ENCODE data around the gene CAND2. TPM values are rescaled to one million over a fixed set of nuclear protein-coding genes. Genes with fewer than 3 reads are reported as not detected.

Gene CAND2
- total and polyA plus RNA-seq, 2 of the 8 experiments (the other 6 are each of a cell fraction or from before 2014, with no cell fraction given), result 8.7 TPM

DNA sequence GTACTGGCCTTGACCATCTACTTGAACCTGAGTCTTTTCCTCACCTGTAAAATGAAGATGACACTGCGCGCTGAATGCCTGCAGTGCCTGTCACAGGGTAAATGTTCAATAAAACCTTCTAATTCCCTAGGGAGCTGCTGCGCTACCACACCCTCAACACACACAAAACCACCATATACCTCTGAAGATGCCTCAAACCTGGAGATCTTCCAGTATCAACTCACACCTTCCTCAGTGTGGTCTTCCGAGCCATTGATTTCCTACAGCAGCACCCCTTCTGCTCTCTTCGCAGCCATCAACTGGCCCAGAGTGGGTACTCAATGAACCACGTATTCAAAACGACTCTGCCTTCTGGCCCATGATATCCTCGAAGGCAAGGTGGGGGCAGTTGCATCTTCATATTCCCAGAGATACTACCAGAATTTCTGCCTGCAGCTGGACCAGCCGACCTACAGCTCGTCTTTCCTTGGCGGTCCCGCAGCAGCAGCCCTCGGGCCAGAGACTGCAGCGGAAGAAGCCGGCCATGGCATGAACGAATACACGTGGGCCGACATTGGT is 44.2 kb downstream of the CAND2 start (continued):
- TF ChIP-seq CTCF (IDR thresholded peaks at IDR 0.05; ENCODE audit: control extremely low read depth in 1 of 3, insufficient read depth in 1 of 3, low read depth in 1 of 3, low read length in 3 of 3) (no peak), FOSL1 (IDR thresholded peaks at IDR 0.05; ENCODE audit: insufficient read depth, low read depth, low read length) (no peak), CTBP2 (IDR thresholded peaks at IDR 0.05; ENCODE audit: borderline replicate concordance, insufficient read depth, insufficient read length, low read length) (no peak), RXRA (IDR thresholded peaks at IDR 0.05; ENCODE audit: insufficient read depth, low read depth, low read length) (no peak), USF2 (IDR thresholded peaks at IDR 0.05; ENCODE audit: low read length) (no peak), POLR2A (IDR thresholded peaks at IDR 0.05; ENCODE audit: control extremely low read depth in 1 of 2, low read depth in 2 of 2, low read length in 2 of 2) (peak in 1 of 2 experiments; percentile 50; a peak in 1 of 3 replicates), SAP30 (IDR thresholded peaks at IDR 0.05; ENCODE audit: insufficient read depth, insufficient replicate concordance, low read length) (peak; percentile 82), TAF1 (IDR thresholded peaks at IDR 0.05; ENCODE audit: low read depth, low read length) (no peak), JUND (IDR thresholded peaks at IDR 0.05; ENCODE audit: low read length) (no peak)

Measured in H1 (cell line).